ENCODE data around the gene DCX. TPM values are rescaled to one million over a fixed set of nuclear protein-coding genes. Genes with fewer than 3 reads are reported as not detected.
"Not testable (repeated sequence)": the region's sequence is repeated elsewhere in the genome, so short reads cannot be mapped to it uniquely, and the experiment has no call there.

The DCX gene
- total and polyA plus RNA-seq, 4 donors: 0.42 TPM; not detected in 3

DNA sequence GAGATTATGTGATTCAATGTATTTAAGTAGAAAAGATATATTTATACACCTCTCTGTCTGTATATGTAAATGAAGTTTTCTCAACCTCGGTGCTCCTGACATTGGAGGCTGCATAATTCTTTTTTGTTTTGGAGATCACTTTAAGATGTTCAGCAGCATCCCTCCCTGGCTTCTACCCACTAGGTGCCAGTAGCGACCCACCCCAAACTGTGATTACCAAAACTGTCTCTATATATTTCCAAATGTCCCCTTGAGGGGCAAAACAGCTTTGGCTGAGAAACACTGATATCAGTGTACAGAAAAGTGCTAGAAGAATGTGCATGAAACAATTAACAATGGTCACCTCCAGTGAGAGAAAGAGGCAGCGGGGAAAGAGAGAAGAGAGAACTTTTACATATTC is 51.2 kb downstream of the DCX start:
- no peak for DNase-seq
- Histone ChIP-seq H3K4me3 (ENCODE audit: low read length in 2 of 2) (no peak overlapping the region), H3K27ac (ENCODE audit: low read depth in 1 of 2, low read length in 2 of 2) (no peak overlapping the region), H3K9me3 (ENCODE audit: control insufficient read depth, low read length) (no peaks in the 10 kb centered on the region), H3K36me3 (ENCODE audit: control insufficient read depth in 1 of 2, insufficient read depth in 2 of 2, low read length in 1 of 2) (no peaks in the 10 kb centered on the region), H3K4me1 (ENCODE audit: control insufficient read depth in 1 of 2, insufficient read depth in 2 of 2, low read length in 2 of 2) (no peaks in the 10 kb centered on the region), H3K27me3 (ENCODE audit: control insufficient read depth in 1 of 2, insufficient read depth in 2 of 2, low read length in 1 of 2) (no peaks in the 10 kb centered on the region)
- intact Hi-C loops (cut with DNase I): no loop called here
- WGBS, 2 donors: 35 to 50% methylated on average over 3 of the region's 3 CpGs
- no peak for ATAC-seq (ENCODE audit: low FRiP score)

DNA sequence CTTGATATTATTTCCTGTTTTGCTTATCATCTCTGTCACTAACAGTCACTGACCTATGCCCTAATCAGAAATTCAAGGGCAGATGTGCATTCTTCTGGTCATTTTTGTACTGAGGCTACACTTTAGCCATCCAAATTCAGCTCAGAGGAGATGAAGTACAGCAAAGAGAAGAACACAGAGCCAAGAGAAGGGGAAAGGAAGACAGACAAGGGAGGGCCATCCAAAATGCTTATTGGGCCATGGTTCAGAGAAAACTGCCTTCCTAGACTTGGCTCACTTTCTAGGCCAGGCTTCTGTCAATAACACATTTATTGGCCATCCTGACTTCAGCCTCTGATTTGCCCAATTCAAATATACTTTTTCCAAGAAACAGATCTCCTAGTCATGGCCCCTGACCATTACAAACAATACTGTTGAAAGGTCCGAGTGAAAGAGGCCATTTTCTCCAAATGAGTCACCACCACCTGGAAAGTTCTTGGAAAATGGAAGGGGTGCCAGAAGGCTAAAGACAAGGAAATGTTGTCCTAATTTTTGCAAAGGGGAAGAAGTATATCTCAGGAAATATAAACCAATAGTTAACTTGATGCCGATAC is 56.4 kb downstream of the DCX start:
- no peak for ATAC-seq (ENCODE audit: low FRiP score)
- WGBS, 2 donors: 10 to 33% methylated on average over 2 of the region's 2 CpGs
- intact Hi-C loops (cut with DNase I): loop anchor here in 1 of 2 donors (10.0 kb wide), 1 partner anchor 261 kb away; the partner anchor contains the start of gene PAK3

DNA sequence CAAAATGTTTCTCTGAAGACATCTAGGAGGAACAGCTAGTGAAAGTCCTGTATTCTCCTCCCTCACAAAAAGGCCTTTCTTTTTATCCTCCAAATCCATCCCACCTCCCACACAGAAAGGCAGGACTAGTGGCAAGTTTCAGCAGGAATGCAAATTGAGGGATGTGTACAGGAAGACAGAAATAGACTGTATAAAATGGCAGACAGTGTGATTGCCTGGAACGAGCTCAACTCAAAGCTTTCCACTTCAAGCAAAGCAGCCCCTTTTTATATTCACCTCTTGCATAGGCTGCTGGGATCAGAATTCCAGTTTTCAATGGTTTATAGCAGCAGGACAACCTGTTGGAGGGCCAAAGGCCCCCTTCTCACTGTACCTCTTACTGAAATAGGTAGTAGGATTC is 57.5 kb downstream of the DCX start:
- Histone ChIP-seq H3K27me3 (ENCODE audit: control insufficient read depth in 1 of 2, insufficient read depth in 2 of 2, low read length in 1 of 2) (no peaks in the 10 kb centered on the region), H3K9me3 (ENCODE audit: control insufficient read depth, low read length) (no peaks in the 10 kb centered on the region), H3K27ac (ENCODE audit: low read depth in 1 of 2, low read length in 2 of 2) (no peak overlapping the region), H3K36me3 (ENCODE audit: control insufficient read depth in 1 of 2, insufficient read depth in 2 of 2, low read length in 1 of 2) (no peaks in the 10 kb centered on the region), H3K4me1 (ENCODE audit: control insufficient read depth in 1 of 2, insufficient read depth in 2 of 2, low read length in 2 of 2) (no peaks in the 10 kb centered on the region), H3K4me3 (ENCODE audit: low read length in 2 of 2) (no peak overlapping the region)
- DNase-seq (no peak), ATAC-seq (ENCODE audit: low FRiP score) (no peak)
- WGBS, 2 donors: 14 to 33% methylated on average over 1 of the region's 1 CpG
- intact Hi-C loops (cut with DNase I): loop anchor here in 1 of 2 donors (10.0 kb wide), 1 partner anchor 260 kb away; the partner anchor contains the start of gene PAK3

More for the DNA sequence above, 56.4 kb downstream of the DCX start:
- Histone ChIP-seq H3K36me3 (ENCODE audit: control insufficient read depth in 1 of 2, insufficient read depth in 2 of 2, low read length in 1 of 2) (no peaks in the 10 kb centered on the region), H3K4me1 (ENCODE audit: control insufficient read depth in 1 of 2, insufficient read depth in 2 of 2, low read length in 2 of 2) (no peaks in the 10 kb centered on the region), H3K27me3 (ENCODE audit: control insufficient read depth in 1 of 2, insufficient read depth in 2 of 2, low read length in 1 of 2) (no peaks in the 10 kb centered on the region), H3K9me3 (ENCODE audit: control insufficient read depth, low read length) (no peaks in the 10 kb centered on the region), H3K4me3 (ENCODE audit: low read length in 2 of 2) (no peak overlapping the region), H3K27ac (ENCODE audit: low read depth in 1 of 2, low read length in 2 of 2) (no peak overlapping the region)
- no peak for DNase-seq

DNA sequence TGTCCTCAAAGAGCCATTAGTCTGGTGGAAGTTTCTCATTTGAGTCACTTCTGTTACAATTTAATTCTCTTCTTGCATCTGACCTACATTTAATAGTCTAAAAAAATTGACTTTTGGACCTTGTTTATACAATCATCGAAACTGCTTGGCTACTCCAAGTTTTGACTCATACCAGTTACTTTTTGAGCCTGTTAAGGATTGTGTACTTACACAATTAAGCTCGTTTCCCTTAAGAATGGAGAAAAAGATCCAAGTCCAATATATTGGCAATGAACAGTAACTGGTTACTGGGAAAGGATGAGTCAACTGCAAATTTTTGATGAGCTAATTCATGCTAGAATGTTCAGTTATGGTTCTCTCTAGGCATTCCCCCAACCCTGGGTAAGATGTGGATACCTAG is 58.2 kb downstream of the DCX start:
- DNase-seq: no peak
- no peaks in the 10 kb centered on the region for H3K27me3 ChIP-seq (ENCODE audit: control insufficient read depth in 1 of 2, insufficient read depth in 2 of 2, low read length in 1 of 2)
- peak; percentile 49 for ATAC-seq (ENCODE audit: low FRiP score)
- WGBS, 2 donors: 5 to 20% methylated on average over 2 of the region's 2 CpGs
- H3K4me3 ChIP-seq (ENCODE audit: low read length in 2 of 2): no peak overlapping the region
- H3K9me3 ChIP-seq (ENCODE audit: control insufficient read depth, low read length): no peaks in the 10 kb centered on the region
- intact Hi-C loops (cut with DNase I): loop anchor here in 1 of 2 donors (10.0 kb wide), 1 partner anchor 259 kb away; the partner anchor contains the start of gene PAK3
- H3K36me3 ChIP-seq (ENCODE audit: control insufficient read depth in 1 of 2, insufficient read depth in 2 of 2, low read length in 1 of 2): no peaks in the 10 kb centered on the region
- peaks cover 0 to 3% of the 10 kb centered on the region in 2 donors for H3K4me1 ChIP-seq (ENCODE audit: control insufficient read depth in 1 of 2, insufficient read depth in 2 of 2, low read length in 2 of 2)
- H3K27ac ChIP-seq (ENCODE audit: low read depth in 1 of 2, low read length in 2 of 2): no peak overlapping the region

DNA sequence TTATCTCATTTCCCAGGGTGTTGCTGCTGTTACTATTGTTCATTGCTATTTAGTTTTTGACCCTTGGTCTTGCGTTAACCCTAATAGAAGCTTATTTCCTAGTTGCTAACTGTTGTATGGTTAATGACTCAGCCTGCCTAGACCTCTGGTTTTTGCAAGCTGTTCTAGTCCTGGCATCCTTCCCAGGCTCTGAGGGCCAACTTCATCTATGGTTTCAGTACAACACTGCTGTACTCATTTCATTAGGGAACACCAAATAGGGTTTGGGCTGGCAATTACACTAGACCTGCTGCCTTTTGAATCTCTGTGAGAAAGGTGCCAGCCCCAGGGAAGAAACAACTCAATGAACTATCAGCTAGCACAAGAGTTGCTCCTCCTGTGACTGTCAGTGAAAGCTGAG is 59.6 kb downstream of the DCX start:
- intact Hi-C loops (cut with DNase I): loop anchor here in 1 of 2 donors (10.0 kb wide), 1 partner anchor 258 kb away; the partner anchor contains the start of gene PAK3
- peak; percentile 67 for ATAC-seq (ENCODE audit: low FRiP score)

DNA sequence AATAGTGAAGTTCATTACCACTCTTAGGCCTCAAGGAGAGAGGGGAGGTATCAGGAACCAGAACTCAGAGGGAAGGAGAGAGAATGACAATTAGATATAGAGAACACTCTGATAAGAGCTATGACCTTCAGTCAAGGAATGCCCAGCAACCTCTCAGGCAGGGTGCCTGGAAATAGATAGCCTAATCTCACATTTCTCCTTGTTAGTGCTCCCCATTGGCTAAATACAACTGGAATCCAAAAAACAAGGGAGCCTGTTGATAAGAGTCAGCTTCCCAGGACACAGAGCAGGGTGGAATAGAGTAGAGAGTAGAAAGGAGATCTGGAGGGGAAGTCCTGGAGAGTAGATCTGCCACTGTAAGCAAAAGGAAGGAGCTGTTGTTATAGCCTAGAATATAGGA is 62.1 kb downstream of the DCX start:
- no peak for ATAC-seq (ENCODE audit: low FRiP score)
- H3K4me3 ChIP-seq (ENCODE audit: low read length in 2 of 2): no peak overlapping the region

More for the DNA sequence above, 59.6 kb downstream of the DCX start:
- peak in 1 of 2 donors; percentile 54 for DNase-seq
- Histone ChIP-seq H3K36me3 (ENCODE audit: control insufficient read depth in 1 of 2, insufficient read depth in 2 of 2, low read length in 1 of 2) (no peaks in the 10 kb centered on the region), H3K9me3 (ENCODE audit: control insufficient read depth, low read length) (no peaks in the 10 kb centered on the region), H3K27me3 (ENCODE audit: control insufficient read depth in 1 of 2, insufficient read depth in 2 of 2, low read length in 1 of 2) (no peaks in the 10 kb centered on the region), H3K4me1 (ENCODE audit: control insufficient read depth in 1 of 2, insufficient read depth in 2 of 2, low read length in 2 of 2) (peaks cover 0 to 3% of the 10 kb centered on the region in 2 donors), H3K4me3 (ENCODE audit: low read length in 2 of 2) (no peak overlapping the region), H3K27ac (ENCODE audit: low read depth in 1 of 2, low read length in 2 of 2) (no peak overlapping the region)
- WGBS, 2 donors: 2 to 43% methylated on average over 1 of the region's 1 CpG

DNA sequence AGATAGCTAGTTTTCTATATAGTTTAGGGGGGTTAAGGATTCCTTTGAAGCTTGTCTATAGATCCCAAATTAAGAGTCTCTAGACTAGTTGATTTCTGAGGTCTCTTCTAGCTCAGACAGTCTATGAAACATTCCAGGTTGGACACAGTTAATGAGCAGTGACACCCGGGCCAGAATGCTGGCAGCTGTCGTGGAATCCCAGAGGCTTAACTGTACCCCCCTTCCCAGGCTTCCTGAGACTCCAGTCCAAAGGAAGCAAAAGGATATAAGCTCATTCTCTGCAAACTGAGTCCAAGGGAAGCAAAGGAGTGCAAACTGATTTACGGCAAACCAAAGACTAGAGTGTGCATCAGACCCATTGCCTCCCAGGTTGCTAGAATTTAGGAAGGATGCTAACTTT is 62.9 kb downstream of the DCX start:
- H3K27me3 ChIP-seq (ENCODE audit: control insufficient read depth in 1 of 2, insufficient read depth in 2 of 2, low read length in 1 of 2): no peaks in the 10 kb centered on the region
- no peaks in the 10 kb centered on the region for H3K36me3 ChIP-seq (ENCODE audit: control insufficient read depth in 1 of 2, insufficient read depth in 2 of 2, low read length in 1 of 2)
- no peaks in the 10 kb centered on the region for H3K9me3 ChIP-seq (ENCODE audit: control insufficient read depth, low read length)
- intact Hi-C loops (cut with DNase I): no loop called here
- H3K27ac ChIP-seq (ENCODE audit: low read depth in 1 of 2, low read length in 2 of 2): no peak overlapping the region
- peaks cover 0 to 3% of the 10 kb centered on the region in 2 donors for H3K4me1 ChIP-seq (ENCODE audit: control insufficient read depth in 1 of 2, insufficient read depth in 2 of 2, low read length in 2 of 2)
- WGBS, 2 donors: 4 to 20% methylated on average over 3 of the region's 3 CpGs
- H3K4me3 ChIP-seq (ENCODE audit: low read length in 2 of 2): no peak overlapping the region
- ATAC-seq (ENCODE audit: low FRiP score) (no peak), DNase-seq (no peak)

More for the DNA sequence above, 62.1 kb downstream of the DCX start:
- Histone ChIP-seq H3K4me1 (ENCODE audit: control insufficient read depth in 1 of 2, insufficient read depth in 2 of 2, low read length in 2 of 2) (peaks cover 0 to 3% of the 10 kb centered on the region in 2 donors), H3K36me3 (ENCODE audit: control insufficient read depth in 1 of 2, insufficient read depth in 2 of 2, low read length in 1 of 2) (no peaks in the 10 kb centered on the region), H3K27me3 (ENCODE audit: control insufficient read depth in 1 of 2, insufficient read depth in 2 of 2, low read length in 1 of 2) (no peaks in the 10 kb centered on the region), H3K27ac (ENCODE audit: low read depth in 1 of 2, low read length in 2 of 2) (no peak overlapping the region), H3K9me3 (ENCODE audit: control insufficient read depth, low read length) (no peaks in the 10 kb centered on the region)
- intact Hi-C loops (cut with DNase I): loop anchor here in 1 of 2 donors (10.0 kb wide), 1 partner anchor 255 kb away; the partner anchor contains the start of gene PAK3
- no peak for DNase-seq

DNA sequence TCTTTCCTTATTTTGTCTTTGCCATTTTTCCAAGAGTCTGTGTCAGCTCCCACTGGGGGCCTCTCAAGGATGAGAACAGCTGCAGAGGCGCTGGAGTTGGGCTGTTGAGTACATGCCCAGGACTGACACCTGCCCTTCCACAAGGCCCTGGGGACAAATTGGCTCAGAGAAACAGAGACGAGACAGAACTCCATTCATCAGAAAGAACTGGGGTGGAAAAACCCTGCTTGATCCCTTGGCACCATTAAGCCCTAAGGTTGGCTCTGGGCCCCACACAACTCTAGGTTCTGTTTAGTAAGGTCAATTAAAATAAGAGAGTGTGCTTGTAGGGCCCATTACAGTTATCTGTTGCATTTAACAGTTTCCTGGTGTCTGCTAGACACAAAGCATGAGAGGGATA is 63.6 kb downstream of the DCX start:
- WGBS, 2 donors: 20 to 33% methylated on average over 2 of the region's 2 CpGs
- Histone ChIP-seq H3K9me3 (ENCODE audit: control insufficient read depth, low read length) (no peaks in the 10 kb centered on the region), H3K27me3 (ENCODE audit: control insufficient read depth in 1 of 2, insufficient read depth in 2 of 2, low read length in 1 of 2) (no peaks in the 10 kb centered on the region), H3K4me1 (ENCODE audit: control insufficient read depth in 1 of 2, insufficient read depth in 2 of 2, low read length in 2 of 2) (peaks cover 0 to 3% of the 10 kb centered on the region in 2 donors), H3K27ac (ENCODE audit: low read depth in 1 of 2, low read length in 2 of 2) (no peak overlapping the region), H3K4me3 (ENCODE audit: low read length in 2 of 2) (no peak overlapping the region), H3K36me3 (ENCODE audit: control insufficient read depth in 1 of 2, insufficient read depth in 2 of 2, low read length in 1 of 2) (no peaks in the 10 kb centered on the region)
- no peak for DNase-seq
- ATAC-seq (ENCODE audit: low FRiP score): no peak
- intact Hi-C loops (cut with DNase I): no loop called here

DNA sequence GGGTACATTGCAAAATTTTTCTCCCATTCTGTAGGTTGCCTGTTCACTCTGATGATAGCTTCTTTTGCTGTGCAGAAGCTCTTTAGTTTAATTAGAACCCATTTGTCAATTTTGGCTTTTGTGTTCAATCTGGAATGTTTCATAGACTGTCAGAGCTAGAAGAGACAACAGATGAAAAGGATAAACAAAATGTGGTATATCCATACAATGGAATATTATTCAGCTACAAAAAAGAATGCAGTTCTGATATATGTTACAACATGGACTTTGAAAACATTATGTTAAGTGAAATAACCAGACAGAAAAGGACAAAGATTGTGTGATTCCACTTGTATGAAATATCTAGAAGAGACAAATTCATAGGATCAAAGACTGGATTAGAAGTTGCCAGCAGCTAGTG is 65.8 kb downstream of the DCX start:
- intact Hi-C loops (cut with DNase I); H3K36me3 ChIP-seq (ENCODE audit: control insufficient read depth in 1 of 2, insufficient read depth in 2 of 2, low read length in 1 of 2): not testable (repeated sequence)

More for the DNA sequence above, 65.8 kb downstream of the DCX start:
- H3K27ac ChIP-seq (ENCODE audit: low read depth in 1 of 2, low read length in 2 of 2); H3K4me1 ChIP-seq (ENCODE audit: control insufficient read depth in 1 of 2, insufficient read depth in 2 of 2, low read length in 2 of 2); H3K9me3 ChIP-seq (ENCODE audit: control insufficient read depth, low read length); H3K27me3 ChIP-seq (ENCODE audit: control insufficient read depth in 1 of 2, insufficient read depth in 2 of 2, low read length in 1 of 2); ATAC-seq (ENCODE audit: low FRiP score); DNase-seq; H3K4me3 ChIP-seq (ENCODE audit: low read length in 2 of 2): not testable (repeated sequence)

Measured in aorta (tissue), 5 donors.